GM18499 (cell line): ENCODE data around the gene GNA12.
"Not testable (repeated sequence)": the region's sequence is repeated elsewhere in the genome, so short reads cannot be mapped to it uniquely, and the experiment has no call there.

Experiments
- ATAC-seq: cut with Tn5 transposase; IDR thresholded peaks from one replicate; pipeline ENCODE4 v1.9.1; 2021; ENCODE audit warnings: moderate number of reproducible peaks; ENCODE audit not compliant: insufficient read depth, unreplicated experiment

The GNA12 gene

GRCh38 chr7:2734084-2734686 lies 109.9 kb downstream of the GNA12 start:
- no peak for ATAC-seq

GRCh38 chr7:2732959-2733584 lies 111.0 kb downstream of the GNA12 start:
- no peak for ATAC-seq

- ATAC-seq, result no peak
Measured at GRCh38 chr7:2732388-2732787, 111.7 kb downstream of the GNA12 start.

GRCh38 chr7:2730846-2731770 lies 113.0 kb downstream of the GNA12 start:
- no peak for ATAC-seq

- ATAC-seq, result no peak
Measured at GRCh38 chr7:2729893-2730716, 114.0 kb downstream of the GNA12 start.

- no peak for ATAC-seq
Measured at GRCh38 chr7:2729031-2729892, 114.8 kb downstream of the GNA12 start.

- no peak for ATAC-seq
Measured at GRCh38 chr7:2728316-2729030, 115.6 kb downstream of the GNA12 start.

- ATAC-seq, result not testable (repeated sequence)
Measured at GRCh38 chr7:2727206-2727605, 116.9 kb downstream of the GNA12 start.

GRCh38 chr7:2726316-2727018 lies 117.6 kb downstream of the GNA12 start:
- ATAC-seq, result no peak

GRCh38 chr7:2725178-2726105 lies 118.7 kb downstream of the GNA12 start:
- no peak for ATAC-seq

GRCh38 chr7:2724453-2725177 lies 119.5 kb downstream of the GNA12 start:
- no peak for ATAC-seq

GRCh38 chr7:2724036-2724435 lies 120.1 kb downstream of the GNA12 start:
- ATAC-seq, result not testable (repeated sequence)

GRCh38 chr7:2723138-2723850 lies 120.8 kb downstream of the GNA12 start:
- no peak for ATAC-seq

- no peak for ATAC-seq
Measured at GRCh38 chr7:2722591-2722990, 121.5 kb downstream of the GNA12 start.

GRCh38 chr7:2721842-2722241 lies 122.3 kb downstream of the GNA12 start:
- ATAC-seq, result no peak

- ATAC-seq, result no peak
Measured at GRCh38 chr7:2720024-2720423, 124.1 kb downstream of the GNA12 start.
